DOHH2 (cell line): ENCODE data around the gene TGM2.

Source experiments
- H3F3A ChIP-seq: fragments of 200-600 bp; sonication (generic), shearing (Covaris generic); 2 replicates; pipeline ENCODE4 v1.6.0; 2016; ENCODE audit warnings: antibody characterized with exemption, mild to moderate bottlenecking; ENCODE audit not compliant: control insufficient read depth, insufficient read depth
- H3K27ac ChIP-seq: fragments of 200-600 bp; sonication (generic); 2 replicates; pipeline ENCODE4 v1.5.1; 2014; ENCODE audit warnings: low read depth, mild to moderate bottlenecking, low read length, moderate library complexity
- H3K27me3 ChIP-seq: fragments of 200-600 bp; sonication (generic); 2 replicates; pipeline ENCODE4 v1.6.1; 2014; ENCODE audit warnings: mild to moderate bottlenecking, low read length, mixed read lengths; ENCODE audit not compliant: control insufficient read depth
- H3K36me3 ChIP-seq: fragments of 200-600 bp; sonication (generic); 2 replicates; pipeline ENCODE4 v1.6.1; 2014; ENCODE audit warnings: mild to moderate bottlenecking, low read length, moderate library complexity, mixed read lengths; ENCODE audit not compliant: control insufficient read depth
- H3K4me1 ChIP-seq: fragments of 200-600 bp; sonication (generic); 2 replicates; pipeline ENCODE4 v1.6.1; 2014; ENCODE audit warnings: mild to moderate bottlenecking, low read length, mixed read lengths; ENCODE audit not compliant: control insufficient read depth
- H3K4me2 ChIP-seq: fragments of 200-600 bp; sonication (generic); 2 replicates; pipeline ENCODE4 v1.6.0; 2014; ENCODE audit warnings: mild to moderate bottlenecking, low read length, moderate library complexity
- H3K4me3 ChIP-seq: fragments of 200-600 bp; sonication (generic); 2 replicates; pipeline ENCODE4 v1.5.1; 2014; ENCODE audit warnings: mild to moderate bottlenecking, low read length, mixed read lengths
- H3K79me2 ChIP-seq: fragments of 200-600 bp; sonication (generic); 2 replicates; pipeline ENCODE4 v1.6.1; 2014; ENCODE audit warnings: mild to moderate bottlenecking, low read length, mixed read lengths; ENCODE audit not compliant: control insufficient read depth
- H3K9me2 ChIP-seq: fragments of 200-600 bp; sonication (generic); replicated peaks from 2 replicates; pipeline ENCODE4 v1.6.1; 2014; ENCODE audit warnings: mild to moderate bottlenecking, low read length, mixed read lengths; ENCODE audit not compliant: control insufficient read depth
- H3K9me3 ChIP-seq: fragments of 200-600 bp; sonication (generic); 2 replicates; pipeline ENCODE4 v1.6.1; 2014; ENCODE audit warnings: antibody characterized with exemption, low read length, mixed read lengths; ENCODE audit not compliant: control insufficient read depth, insufficient read depth
- H4K20me1 ChIP-seq: fragments of 200-600 bp; sonication (generic); 2 replicates; pipeline ENCODE4 v1.6.0; 2014; ENCODE audit warnings: low read depth, mild to moderate bottlenecking, antibody characterized with exemption, low read length, moderate library complexity; ENCODE audit not compliant: control insufficient read depth, insufficient read depth
- EZH2phosphoT487 ChIP-seq: fragments of 200-600 bp; sonication (generic); IDR thresholded peaks from 2 replicates; pipeline ENCODE4 v1.6.1; 2017; ENCODE audit warnings: borderline replicate concordance, mild to moderate bottlenecking, antibody characterized with exemption, low read length, moderate library complexity, mixed read lengths
- TF ChIP-seq, protein P1 (sequence below): fragments of 200-600 bp; sonication (generic); IDR thresholded peaks from one replicate; pipeline ENCODE4 v1.5.1; 2014; ENCODE audit warnings: antibody characterized with exemption, mild to moderate bottlenecking, low read depth, low read length; ENCODE audit not compliant: poor library complexity, severe bottlenecking

Gene TGM2

DNA sequence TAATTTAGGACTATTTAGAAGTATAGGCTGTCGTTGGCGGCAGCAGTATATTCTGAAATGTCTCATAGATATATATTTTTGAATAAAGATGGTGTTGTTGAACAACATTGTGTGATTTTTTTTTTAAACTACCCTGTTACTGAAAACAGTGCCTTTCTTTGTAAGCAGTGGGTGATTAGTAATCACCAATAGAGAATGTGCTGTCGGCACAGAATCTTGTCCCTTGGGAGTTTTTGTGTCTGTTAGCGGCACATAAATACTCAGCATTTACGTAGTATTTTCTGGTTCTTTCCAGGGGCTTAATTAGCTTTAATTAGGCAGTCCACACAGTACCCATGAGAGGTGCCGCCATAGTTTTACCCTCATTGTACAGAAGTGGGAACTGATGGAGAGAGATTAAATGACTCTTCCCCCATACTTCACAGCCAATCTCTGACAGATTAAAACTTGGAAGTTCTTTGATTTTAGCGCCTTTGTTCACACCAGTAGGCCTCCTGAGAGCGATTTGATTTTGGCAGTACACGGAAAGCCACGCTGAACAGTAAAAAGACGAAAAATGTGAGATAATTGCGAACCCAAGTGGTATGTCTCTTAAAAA, 72.7 kb downstream of the TGM2 start:
- Histone ChIP-seq H3K79me2 (peaks cover 6% of the 10 kb centered on the region; the same call in 1 of the 2 replicates), H3K36me3 (peaks cover 49% of the 10 kb centered on the region), H3K27ac (peak overlapping the region; percentile 78), H4K20me1 (no peaks in the 10 kb centered on the region), H3F3A (peaks cover 19% of the 10 kb centered on the region), H3K9me3 (no peaks in the 10 kb centered on the region), H3K27me3 (no peaks in the 10 kb centered on the region), H3K4me1 (peaks cover 57% of the 10 kb centered on the region), H3K9me2 (no peaks in the 10 kb centered on the region), H3K4me3 (peak overlapping the region; percentile 27), H3K4me2 (peak overlapping the region; percentile 44)
- no peak for TF ChIP-seq EZH2phosphoT487
- TF ChIP-seq, protein P1, sequence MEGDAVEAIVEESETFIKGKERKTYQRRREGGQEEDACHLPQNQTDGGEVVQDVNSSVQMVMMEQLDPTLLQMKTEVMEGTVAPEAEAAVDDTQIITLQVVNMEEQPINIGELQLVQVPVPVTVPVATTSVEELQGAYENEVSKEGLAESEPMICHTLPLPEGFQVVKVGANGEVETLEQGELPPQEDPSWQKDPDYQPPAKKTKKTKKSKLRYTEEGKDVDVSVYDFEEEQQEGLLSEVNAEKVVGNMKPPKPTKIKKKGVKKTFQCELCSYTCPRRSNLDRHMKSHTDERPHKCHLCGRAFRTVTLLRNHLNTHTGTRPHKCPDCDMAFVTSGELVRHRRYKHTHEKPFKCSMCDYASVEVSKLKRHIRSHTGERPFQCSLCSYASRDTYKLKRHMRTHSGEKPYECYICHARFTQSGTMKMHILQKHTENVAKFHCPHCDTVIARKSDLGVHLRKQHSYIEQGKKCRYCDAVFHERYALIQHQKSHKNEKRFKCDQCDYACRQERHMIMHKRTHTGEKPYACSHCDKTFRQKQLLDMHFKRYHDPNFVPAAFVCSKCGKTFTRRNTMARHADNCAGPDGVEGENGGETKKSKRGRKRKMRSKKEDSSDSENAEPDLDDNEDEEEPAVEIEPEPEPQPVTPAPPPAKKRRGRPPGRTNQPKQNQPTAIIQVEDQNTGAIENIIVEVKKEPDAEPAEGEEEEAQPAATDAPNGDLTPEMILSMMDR, result no peak

DNA sequence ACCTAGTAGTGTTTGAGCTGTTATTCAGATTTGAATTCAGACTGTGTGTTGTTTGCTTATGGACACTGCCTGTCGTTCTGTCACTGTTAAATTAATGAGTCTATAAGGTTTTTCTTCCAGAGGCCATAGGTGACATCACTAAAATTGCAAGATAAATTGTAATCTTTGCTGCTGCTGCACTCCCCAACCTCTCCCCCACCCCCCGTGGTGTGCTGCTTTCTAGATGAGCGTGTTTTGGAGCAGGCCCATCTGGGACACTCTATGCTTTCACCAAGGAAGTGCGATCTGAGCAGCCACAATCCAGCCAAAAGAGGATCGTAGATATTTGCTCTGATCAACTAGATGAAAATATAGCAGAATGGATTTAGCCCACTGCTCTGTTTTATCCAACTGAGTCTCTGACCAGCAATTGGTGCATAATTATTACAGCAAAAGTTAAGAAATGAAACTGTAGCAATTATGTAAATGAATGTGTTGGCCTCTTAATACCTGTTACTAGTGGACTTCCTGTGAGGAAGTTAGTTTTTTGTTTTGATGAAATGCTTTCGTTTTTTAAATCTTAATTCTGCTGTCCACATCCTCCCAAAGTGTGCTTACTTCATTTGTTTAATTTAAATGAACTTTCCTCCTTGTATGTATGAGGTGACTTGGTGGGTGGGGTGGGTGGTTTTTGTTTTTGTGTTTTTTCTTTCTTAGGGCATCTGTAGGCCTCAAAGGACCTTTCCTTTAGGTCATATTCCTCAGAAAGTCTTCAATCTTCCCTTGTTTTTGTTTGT, 73.4 kb downstream of the TGM2 start:
- Histone ChIP-seq H3K9me2 (no peaks in the 10 kb centered on the region), H3K4me1 (peaks cover 57% of the 10 kb centered on the region), H3K79me2 (peaks cover 6% of the 10 kb centered on the region; the same call in 1 of the 2 replicates), H3K36me3 (peaks cover 56% of the 10 kb centered on the region), H3K27ac (peak overlapping the region; percentile 78), H3K27me3 (no peaks in the 10 kb centered on the region), H3F3A (peaks cover 19% of the 10 kb centered on the region), H3K9me3 (no peaks in the 10 kb centered on the region), H3K4me3 (peak overlapping the region; percentile 27), H3K4me2 (peak overlapping the region; percentile 44), H4K20me1 (no peaks in the 10 kb centered on the region)
- TF ChIP-seq, protein P1, result no peak
- TF ChIP-seq EZH2phosphoT487, result no peak

DNA sequence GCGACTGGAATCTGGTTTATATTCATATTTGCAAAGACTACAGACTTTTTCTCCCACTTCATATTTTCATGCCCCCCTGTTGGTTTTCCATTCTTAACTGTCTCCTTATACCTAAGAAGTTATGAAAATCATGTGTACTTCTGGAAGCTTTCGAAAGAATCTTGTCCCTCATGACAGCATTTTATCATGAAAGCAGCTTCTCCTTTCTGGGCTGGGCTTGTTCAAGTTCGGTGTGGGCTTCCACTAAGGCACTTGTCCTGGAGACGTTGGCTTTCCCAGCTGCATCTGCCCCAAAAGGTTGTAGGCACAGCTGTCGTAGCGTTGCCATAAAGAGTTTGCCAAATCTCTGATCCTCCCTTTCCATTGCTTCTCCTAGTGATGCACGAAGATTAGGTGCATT, 75.0 kb downstream of the TGM2 start:
- Histone ChIP-seq H3K4me1 (peaks cover 47% of the 10 kb centered on the region), H3K9me2 (no peaks in the 10 kb centered on the region), H4K20me1 (no peaks in the 10 kb centered on the region), H3K4me2 (no peak overlapping the region), H3F3A (peaks cover 19% of the 10 kb centered on the region), H3K9me3 (no peaks in the 10 kb centered on the region), H3K79me2 (peaks cover 6% of the 10 kb centered on the region; the same call in 1 of the 2 replicates), H3K4me3 (no peak overlapping the region), H3K27ac (no peak overlapping the region), H3K27me3 (no peaks in the 10 kb centered on the region), H3K36me3 (peaks cover 64% of the 10 kb centered on the region)
- TF ChIP-seq EZH2phosphoT487, result no peak
- TF ChIP-seq, protein P1, result no peak
